Peyer's patch (tissue), 4 donors: ENCODE results near the gene GALNT2.

Source experiments
- POLR2A ChIP-seq, 2 donors: fragments of 450-650 bp; IDR thresholded peaks; one replicate each; pipeline ENCODE4 v1.5.1; 2017; ENCODE audit warnings: antibody characterized with exemption in 2 of 2, mild to moderate bottlenecking in 2 of 2, moderate library complexity in 2 of 2
- TF ChIP-seq, protein P1 (sequence below), 6 experiments: fragments of 450-650 bp in 4 of 6; fragments of 200-600 bp in 2 of 6; sonication (generic) in 1 of 6; IDR thresholded peaks; one replicate each; pipeline ENCODE4 v1.5.1; 2017 to 2019; ENCODE audit warnings: antibody characterized with exemption in 6 of 6, mild to moderate bottlenecking in 3 of 6, moderate library complexity in 1 of 6

DNA sequence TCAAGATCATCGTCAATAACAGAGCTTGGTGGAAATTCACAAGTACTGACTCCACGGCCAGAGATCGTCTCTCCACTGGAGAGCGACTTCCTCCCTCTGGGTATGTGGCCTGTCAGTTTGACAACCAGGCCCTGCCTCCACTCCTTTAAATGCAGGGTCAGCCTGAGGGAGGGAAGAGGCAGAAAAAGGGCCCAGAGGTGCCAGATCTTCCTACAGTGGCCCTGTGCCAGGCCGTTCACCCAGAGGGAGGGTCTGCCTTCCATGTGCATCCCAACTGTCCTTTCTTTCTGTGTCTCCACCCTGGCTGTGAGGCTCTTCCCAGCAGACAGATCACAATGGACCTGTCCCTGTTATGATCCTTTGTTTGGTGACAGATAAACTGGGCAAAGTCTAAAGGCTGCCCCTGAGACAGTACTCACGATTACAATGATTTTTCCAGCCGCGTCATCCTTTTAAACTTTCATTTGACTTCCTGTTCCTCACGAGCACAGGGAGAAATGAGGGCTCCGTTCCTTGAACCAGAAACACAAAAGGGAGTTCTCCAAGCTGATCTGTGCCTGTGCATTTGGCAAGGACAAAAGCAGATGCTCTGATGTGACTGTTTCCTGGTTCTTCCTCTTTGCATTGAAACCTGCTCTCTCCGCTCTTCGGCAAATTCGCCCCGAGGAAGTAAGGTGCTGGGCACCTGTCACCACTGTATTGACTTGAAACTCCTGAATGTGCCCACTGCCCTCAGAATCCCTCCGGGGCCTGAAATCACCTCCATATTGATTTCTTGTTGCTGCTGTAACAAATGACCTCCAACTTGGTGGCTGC lies 232.4 kb downstream of the GALNT2 start:
- TF ChIP-seq, protein P1, sequence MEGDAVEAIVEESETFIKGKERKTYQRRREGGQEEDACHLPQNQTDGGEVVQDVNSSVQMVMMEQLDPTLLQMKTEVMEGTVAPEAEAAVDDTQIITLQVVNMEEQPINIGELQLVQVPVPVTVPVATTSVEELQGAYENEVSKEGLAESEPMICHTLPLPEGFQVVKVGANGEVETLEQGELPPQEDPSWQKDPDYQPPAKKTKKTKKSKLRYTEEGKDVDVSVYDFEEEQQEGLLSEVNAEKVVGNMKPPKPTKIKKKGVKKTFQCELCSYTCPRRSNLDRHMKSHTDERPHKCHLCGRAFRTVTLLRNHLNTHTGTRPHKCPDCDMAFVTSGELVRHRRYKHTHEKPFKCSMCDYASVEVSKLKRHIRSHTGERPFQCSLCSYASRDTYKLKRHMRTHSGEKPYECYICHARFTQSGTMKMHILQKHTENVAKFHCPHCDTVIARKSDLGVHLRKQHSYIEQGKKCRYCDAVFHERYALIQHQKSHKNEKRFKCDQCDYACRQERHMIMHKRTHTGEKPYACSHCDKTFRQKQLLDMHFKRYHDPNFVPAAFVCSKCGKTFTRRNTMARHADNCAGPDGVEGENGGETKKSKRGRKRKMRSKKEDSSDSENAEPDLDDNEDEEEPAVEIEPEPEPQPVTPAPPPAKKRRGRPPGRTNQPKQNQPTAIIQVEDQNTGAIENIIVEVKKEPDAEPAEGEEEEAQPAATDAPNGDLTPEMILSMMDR (IDR thresholded peaks at IDR 0.05) = no peak
- TF ChIP-seq POLR2A (IDR thresholded peaks at IDR 0.05) = peak in 1 of 2 donors; percentile 16
